Stimulated activated CD8-positive, alpha-beta memory T cell treated with anti-CD3 and anti-CD28 coated beads, Interleukin-2, amount 100 ng/mL, for 1 hour (primary cell): ENCODE measurements around the gene WNK2.

Experiments
- DNase-seq, 2 donors: peaks; one replicate each; pipeline ENCODE4 v3.0.0-alpha.2; 2020; ENCODE audit warnings: low read depth in 2 of 2

Gene WNK2

GRCh38 chr9:93369686-93370085, 185.7 kb downstream of the WNK2 start:
- no peak for DNase-seq
